NCI-H345 (cell line): Measurements from ENCODE around the gene MELTF.

Experiments used
- DNase-seq: peaks from one replicate; lab custom pipeline; 2025; lab: John Stamatoyannopoulos, UW

MELTF gene

GRCh38 chr3:197026481-197026866 is 3.1 kb downstream of the MELTF start:
- DNase-seq: peak; percentile 18

GRCh38 chr3:197025736-197026480 is 3.7 kb downstream of the MELTF start:
- DNase-seq: no peak

GRCh38 chr3:197024881-197025735 is 4.5 kb downstream of the MELTF start:
- no peak for DNase-seq

DNA sequence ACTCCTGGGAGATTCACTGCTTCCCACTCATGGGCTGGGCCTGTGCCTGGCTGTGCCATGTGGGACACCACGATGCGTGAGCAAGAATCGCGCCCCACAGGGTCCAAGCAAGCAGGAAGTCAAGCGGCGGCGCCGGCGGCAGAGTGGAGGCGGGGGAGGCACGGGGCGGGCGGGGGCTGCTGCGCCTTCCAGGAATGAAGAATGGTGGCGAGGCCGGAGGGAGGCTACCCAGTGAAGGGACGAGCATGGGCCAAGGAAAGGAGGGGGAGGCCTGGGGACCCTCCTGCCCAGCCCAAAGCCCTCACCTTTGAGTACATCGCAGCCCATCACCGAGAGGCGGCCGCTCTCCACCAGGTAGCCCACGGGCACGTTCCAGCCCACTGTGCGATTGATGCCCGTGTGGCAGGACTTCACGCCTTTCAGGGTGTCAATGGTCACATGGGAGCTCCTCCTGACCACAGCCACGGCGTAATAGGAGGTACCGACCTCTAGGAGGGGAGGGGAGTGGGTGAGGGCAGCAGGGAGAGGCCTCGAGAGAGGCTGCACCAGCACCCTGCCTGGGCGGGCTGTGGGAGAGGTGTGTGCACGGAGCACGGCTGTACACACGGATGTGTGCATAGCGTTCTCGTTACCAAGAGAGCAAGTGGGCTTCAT is 5.5 kb downstream of the MELTF start:
- peak; percentile 82 for DNase-seq

DNA sequence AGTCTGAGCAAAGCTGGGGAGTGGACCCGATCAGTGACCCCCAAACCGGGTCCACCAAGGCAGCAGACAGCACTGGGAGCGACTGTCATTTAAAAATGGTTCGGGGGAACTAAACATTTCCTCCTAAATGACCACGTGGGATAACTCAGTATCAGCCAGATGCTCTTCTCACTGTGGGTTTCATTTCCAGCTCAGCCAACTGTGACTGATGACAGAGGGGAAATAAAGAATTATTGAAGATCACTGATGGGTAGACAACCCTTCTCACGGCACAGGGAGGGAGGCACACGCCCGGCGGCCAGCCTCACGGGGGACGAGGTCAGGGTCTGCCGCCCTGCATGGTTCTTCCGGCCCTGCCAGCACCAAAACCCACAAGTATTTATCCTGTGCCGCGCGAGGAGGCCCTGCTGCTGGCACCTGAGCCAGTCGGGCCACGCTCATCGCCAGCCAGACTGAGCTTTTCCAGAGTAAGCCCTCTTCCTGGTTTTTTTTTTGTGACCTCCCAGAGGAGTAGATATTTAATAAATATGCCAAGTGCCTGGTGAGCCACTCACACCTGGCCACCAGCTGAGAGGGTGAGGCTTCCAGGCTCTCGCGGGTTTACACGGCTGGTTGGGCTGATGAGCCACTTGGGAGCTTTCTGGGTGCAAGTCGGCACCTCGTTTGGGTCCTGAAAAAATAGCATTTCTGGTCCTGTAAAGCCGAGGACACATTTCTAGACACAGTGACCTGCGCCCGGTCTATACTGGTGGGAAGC is 6.2 kb downstream of the MELTF start:
- peak; percentile 90 for DNase-seq

- DNase-seq: peak; percentile 56
Measured at GRCh38 chr3:197022405-197023231, 7.0 kb downstream of the MELTF start.

DNA sequence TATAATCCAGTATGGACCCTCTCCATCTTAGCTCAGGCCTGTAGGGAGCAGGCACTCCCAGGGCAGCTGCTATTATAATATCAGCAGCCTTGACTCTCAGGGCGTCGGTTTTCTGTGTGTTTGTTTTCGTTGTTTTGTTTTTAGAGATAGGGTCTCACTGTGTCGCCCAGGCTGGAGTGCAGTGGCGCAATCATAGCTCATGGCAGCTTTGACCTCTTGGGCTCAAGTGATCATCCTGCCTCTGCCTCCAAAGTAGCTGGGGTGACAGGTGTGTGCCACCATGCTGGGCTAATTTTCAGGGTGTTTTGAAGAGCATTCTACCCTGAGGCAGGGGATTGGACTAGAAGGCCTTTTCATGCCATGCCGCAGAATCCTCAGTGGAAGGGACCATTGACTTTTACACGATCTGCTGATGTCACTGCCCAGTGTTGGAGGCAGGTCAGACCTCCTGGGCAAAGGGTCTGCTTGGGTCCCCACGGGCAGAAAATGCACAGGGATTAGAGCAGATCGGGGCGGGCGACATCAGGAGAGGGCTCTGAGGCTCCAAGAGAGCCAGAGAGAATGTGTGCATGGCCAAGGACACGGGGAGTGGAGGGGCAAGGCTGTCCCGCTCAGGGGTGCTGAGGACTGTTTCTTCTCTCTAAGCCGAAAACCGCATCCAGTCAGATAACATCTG is 7.8 kb downstream of the MELTF start:
- no peak for DNase-seq

- DNase-seq: no peak
Measured at GRCh38 chr3:197021231-197021630, 8.4 kb downstream of the MELTF start.

- no peak for DNase-seq
Measured at GRCh38 chr3:197019535-197019934, 10.1 kb downstream of the MELTF start.

DNA sequence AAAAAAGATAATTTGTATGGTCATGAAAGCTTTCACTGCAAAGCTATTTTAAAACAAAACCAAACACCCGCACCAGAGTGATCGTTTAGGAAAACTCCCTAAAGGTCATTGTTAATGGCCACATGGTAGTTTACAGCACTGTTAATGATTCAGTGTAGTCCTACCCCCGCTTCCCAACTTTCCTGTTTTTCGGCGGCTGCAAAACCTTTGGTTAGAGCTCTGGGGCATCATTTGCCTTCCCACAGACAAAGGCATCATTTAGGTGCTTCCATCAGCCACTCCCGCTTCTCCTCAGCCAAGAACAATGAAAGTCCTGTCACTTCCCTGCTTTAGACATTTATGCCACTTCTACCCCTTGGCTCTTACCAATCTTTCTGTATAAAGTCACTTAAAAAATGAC is 10.6 kb downstream of the MELTF start:
- DNase-seq: no peak

DNA sequence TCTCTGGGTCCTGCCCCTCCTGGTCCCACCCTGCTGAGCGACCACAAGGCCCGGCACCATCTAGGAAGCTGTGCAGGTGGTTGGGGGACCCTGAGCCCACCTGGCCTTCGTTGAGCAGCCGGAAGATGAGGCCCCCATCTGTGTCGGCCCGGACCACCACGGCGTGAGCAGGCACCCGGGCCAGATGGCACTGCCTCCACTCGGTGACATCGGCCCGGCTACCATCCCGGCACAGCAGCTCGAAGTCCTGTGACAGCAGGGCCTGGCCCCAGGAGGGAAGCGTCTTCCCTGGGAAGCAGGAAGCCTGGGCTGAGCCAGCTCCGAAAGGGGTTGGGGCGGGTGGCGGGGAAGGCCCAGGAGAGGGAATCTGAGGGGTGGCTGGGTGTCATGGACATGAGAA is 12.6 kb downstream of the MELTF start:
- no peak for DNase-seq

GRCh38 chr3:197015790-197016736 is 13.6 kb downstream of the MELTF start:
- DNase-seq: no peak

- no peak for DNase-seq
Measured at GRCh38 chr3:197014942-197015575, 14.6 kb downstream of the MELTF start.

- no peak for DNase-seq
Measured at GRCh38 chr3:197014024-197014423, 15.6 kb downstream of the MELTF start.

- no peak for DNase-seq
Measured at GRCh38 chr3:197012540-197012883, 17.1 kb downstream of the MELTF start.

GRCh38 chr3:197011780-197012539 is 17.7 kb downstream of the MELTF start:
- DNase-seq: no peak

GRCh38 chr3:197010556-197011351 is 18.9 kb downstream of the MELTF start:
- DNase-seq: no peak
